Dermis blood vessel endothelial cell (primary cell): ENCODE results near the gene OR10AG1. TPM values are rescaled to one million over a fixed set of nuclear protein-coding genes. Genes with fewer than 3 reads are reported as not detected.

Source experiments
- DNase-seq: peaks from one replicate; pipeline ENCODE4 v3.0.0; 2010
- total RNA-seq: library from RNA; depleted of rRNA; stranded (reverse); fragments of >200 nt; gene quantifications from 2 replicates; pipeline ENCODE4 v1.2.3, GENCODE V29; 2014

Gene OR10AG1
- total RNA-seq = not detected in 2 replicates

GRCh38 chr11:55969845-55970244 lies at the start of gene OR10AG1:
TSS of gene OR10AG1 (minus strand) at chr11:55969945. CDS start at chr11:55969907, 38 bp downstream.
- DNase-seq = no peak

GRCh38 chr11:56013805-56014204 lies 44.1 kb upstream of the OR10AG1 start:
- DNase-seq = no peak

GRCh38 chr11:56010716-56011115 lies 41.0 kb upstream of the OR10AG1 start:
- no peak for DNase-seq

GRCh38 chr11:55994525-55994924 lies 24.8 kb upstream of the OR10AG1 start, which contains the start of gene OR5F1:
TSS of gene OR5F1 (minus strand) at chr11:55994625. CDS start at chr11:55994625, 0 bp downstream.
- DNase-seq = no peak

- DNase-seq = no peak
Measured at GRCh38 chr11:55970935-55971334, 1.2 kb upstream of the OR10AG1 start.

- no peak for DNase-seq
Measured at GRCh38 chr11:55967914-55968313, 1.8 kb downstream of the OR10AG1 start.

GRCh38 chr11:55966391-55966790 lies 3.4 kb downstream of the OR10AG1 start:
- DNase-seq = no peak

GRCh38 chr11:55956521-55956920 lies 13.2 kb downstream of the OR10AG1 start:
- no peak for DNase-seq

- DNase-seq = no peak
Measured at GRCh38 chr11:55949330-55949729, 20.4 kb downstream of the OR10AG1 start.

GRCh38 chr11:55942785-55943392 lies 26.9 kb downstream of the OR10AG1 start:
- DNase-seq = peak; percentile 47

- no peak for DNase-seq
Measured at GRCh38 chr11:55936300-55936699, 33.4 kb downstream of the OR10AG1 start, which contains the start of gene OR5I1. TSS of gene OR5I1 (minus strand) at chr11:55936400. CDS start at chr11:55936400, 0 bp downstream.

GRCh38 chr11:55920537-55920936 lies 49.2 kb downstream of the OR10AG1 start:
- DNase-seq = no peak

Other genes starting within 250 kb of the OR10AG1 start
- gene OR5D13, start 196.5 kb downstream of the OR10AG1 start, total RNA-seq = not detected in 2 replicates
- gene OR5D14, start 174.4 kb downstream of the OR10AG1 start, total RNA-seq = not detected in 2 replicates
- gene OR5L1, start 158.6 kb downstream of the OR10AG1 start, total RNA-seq = not detected in 2 replicates
- not detected in 2 replicates for gene OR5D18, start 150.3 kb downstream of the OR10AG1 start, total RNA-seq
- gene OR5L2, start 142.7 kb downstream of the OR10AG1 start, total RNA-seq = not detected in 2 replicates
- not detected in 2 replicates for gene OR5D16, start 131.2 kb downstream of the OR10AG1 start, total RNA-seq
- not detected in 2 replicates for gene TRIM51, start 86.6 kb downstream of the OR10AG1 start, total RNA-seq
- gene OR5W2, start 55.4 kb downstream of the OR10AG1 start, total RNA-seq = not detected in 2 replicates
- gene OR5I1, start 33.5 kb downstream of the OR10AG1 start, total RNA-seq = not detected in 2 replicates
- not detected in 2 replicates for gene OR5F1, start 24.7 kb upstream of the OR10AG1 start, total RNA-seq
- gene OR5AS1, start 57.7 kb upstream of the OR10AG1 start, total RNA-seq = not detected in 2 replicates
- gene OR8I2, start 123.4 kb upstream of the OR10AG1 start, total RNA-seq = not detected in 2 replicates
- gene OR8H2, start 133.7 kb upstream of the OR10AG1 start, total RNA-seq = not detected in 2 replicates
- gene OR8H3, start 152.4 kb upstream of the OR10AG1 start, total RNA-seq = not detected in 2 replicates
- gene OR8J3, start 170.3 kb upstream of the OR10AG1 start, total RNA-seq = not detected in 2 replicates
- not detected in 2 replicates for gene OR8K5, start 190.4 kb upstream of the OR10AG1 start, total RNA-seq
- not detected in 2 replicates for gene OR5J2, start 206.7 kb upstream of the OR10AG1 start, total RNA-seq